WTC11 (cell line): Measurements from ENCODE around the gene PHF24.

ENCODE experiments used
- CTCF ChIP-seq: fragments of 200-600 bp; IDR thresholded peaks from 2 replicates; pipeline ENCODE4 v1.8.0; 2022; ENCODE audit warnings: antibody characterized with exemption
- E2F1 ChIP-seq: sonication (generic); formaldehyde crosslinking; IDR thresholded peaks from 2 replicates; pipeline ENCODE4 v1.8.0; 2022; ENCODE audit warnings: mild to moderate bottlenecking, missing genetic modification reagents
- JUN ChIP-seq: sonication (generic); formaldehyde crosslinking; IDR thresholded peaks from 2 replicates; pipeline ENCODE4 v1.8.0; 2023; ENCODE audit warnings: mild to moderate bottlenecking, missing genetic modification reagents
- NFYB ChIP-seq: sonication (generic); formaldehyde crosslinking; conservative IDR thresholded peaks from 2 replicates; pipeline ENCODE4 v1.8.0; 2022; ENCODE audit warnings: low read depth, missing genetic modification reagents
- NR2C2 ChIP-seq: sonication (generic); formaldehyde crosslinking; IDR thresholded peaks from 2 replicates; pipeline ENCODE4 v1.8.0; 2022; ENCODE audit warnings: mild to moderate bottlenecking, missing genetic modification reagents
- NR3C1 ChIP-seq: sonication (generic); formaldehyde crosslinking; conservative IDR thresholded peaks from 2 replicates; pipeline ENCODE4 v1.8.1; 2023; ENCODE audit warnings: low read depth, mild to moderate bottlenecking, missing genetic modification reagents
- TP53 ChIP-seq: sonication (generic); formaldehyde crosslinking; IDR thresholded peaks from 2 replicates; pipeline ENCODE4 v1.8.1; 2023; ENCODE audit warnings: mild to moderate bottlenecking, missing genetic modification reagents
- ZMAT4 ChIP-seq: fragments of 250-450 bp; sonication (Bioruptor Pico); IDR thresholded peaks from 2 replicates; pipeline ENCODE4 v1.9.0; 2021; ENCODE audit warnings: mild to moderate bottlenecking
- ZNF512 ChIP-seq: sonication (generic); formaldehyde crosslinking; IDR thresholded peaks from 2 replicates; pipeline ENCODE4 v1.8.1; 2022; ENCODE audit warnings: missing genetic modification reagents, borderline replicate concordance
- TF ChIP-seq, protein P1 (sequence below): fragments of 250-450 bp; sonication (Bioruptor Pico); IDR thresholded peaks from 2 replicates; pipeline ENCODE4 v1.9.0; 2021; ENCODE audit warnings: mild to moderate bottlenecking
- TF ChIP-seq, protein P2 (sequence below): sonication (generic); formaldehyde crosslinking; IDR thresholded peaks from 2 replicates; pipeline ENCODE4 v1.8.0; 2022; ENCODE audit warnings: mild to moderate bottlenecking, missing genetic modification reagents
- TF ChIP-seq, protein P3 (sequence below): sonication (generic); formaldehyde crosslinking; conservative IDR thresholded peaks from 2 replicates; pipeline ENCODE4 v1.8.1; 2022; ENCODE audit warnings: mild to moderate bottlenecking, missing genetic modification reagents
- TF ChIP-seq, protein P4 (sequence below): sonication (generic); formaldehyde crosslinking; IDR thresholded peaks from 2 replicates; pipeline ENCODE4 v1.8.1; 2023; ENCODE audit warnings: mild to moderate bottlenecking, missing genetic modification reagents
- TF ChIP-seq, protein P5 (sequence below): sonication (generic); formaldehyde crosslinking; IDR thresholded peaks from 2 replicates; pipeline ENCODE4 v1.8.1; 2023; ENCODE audit warnings: mild to moderate bottlenecking, missing genetic modification reagents, moderate library complexity

DNA sequence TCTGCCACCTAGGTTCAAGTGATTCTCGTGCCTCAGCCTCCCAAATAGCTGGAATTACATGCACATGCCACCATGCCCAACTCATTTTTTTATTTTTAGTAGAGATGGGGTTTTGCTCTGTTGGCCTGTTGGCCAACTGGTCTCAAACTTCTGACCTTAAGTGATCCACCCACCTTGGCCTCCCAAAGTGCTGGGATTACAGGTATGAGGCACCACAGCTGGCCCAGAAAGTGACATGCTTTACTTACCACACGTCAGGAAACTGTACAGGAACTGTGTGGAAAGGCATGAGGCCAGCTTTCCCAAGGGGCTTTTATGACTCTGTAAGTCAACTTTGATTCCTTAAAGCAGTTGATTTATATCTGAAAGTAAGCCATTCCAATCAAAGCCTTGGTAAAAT, 56.4 kb downstream of the PHF24 start:
- TF ChIP-seq CTCF (no peak), ZNF512 (CRISPR knock-in tag) (no peak), JUN (CRISPR knock-in tag) (no peak), E2F1 (CRISPR knock-in tag) (no peak), NR3C1 (CRISPR knock-in tag) (no peak), NR2C2 (no peak), ZMAT4 (no peak), TP53 (CRISPR knock-in tag) (no peak), NFYB (CRISPR knock-in tag) (no peak)
- TF ChIP-seq, protein P1, sequence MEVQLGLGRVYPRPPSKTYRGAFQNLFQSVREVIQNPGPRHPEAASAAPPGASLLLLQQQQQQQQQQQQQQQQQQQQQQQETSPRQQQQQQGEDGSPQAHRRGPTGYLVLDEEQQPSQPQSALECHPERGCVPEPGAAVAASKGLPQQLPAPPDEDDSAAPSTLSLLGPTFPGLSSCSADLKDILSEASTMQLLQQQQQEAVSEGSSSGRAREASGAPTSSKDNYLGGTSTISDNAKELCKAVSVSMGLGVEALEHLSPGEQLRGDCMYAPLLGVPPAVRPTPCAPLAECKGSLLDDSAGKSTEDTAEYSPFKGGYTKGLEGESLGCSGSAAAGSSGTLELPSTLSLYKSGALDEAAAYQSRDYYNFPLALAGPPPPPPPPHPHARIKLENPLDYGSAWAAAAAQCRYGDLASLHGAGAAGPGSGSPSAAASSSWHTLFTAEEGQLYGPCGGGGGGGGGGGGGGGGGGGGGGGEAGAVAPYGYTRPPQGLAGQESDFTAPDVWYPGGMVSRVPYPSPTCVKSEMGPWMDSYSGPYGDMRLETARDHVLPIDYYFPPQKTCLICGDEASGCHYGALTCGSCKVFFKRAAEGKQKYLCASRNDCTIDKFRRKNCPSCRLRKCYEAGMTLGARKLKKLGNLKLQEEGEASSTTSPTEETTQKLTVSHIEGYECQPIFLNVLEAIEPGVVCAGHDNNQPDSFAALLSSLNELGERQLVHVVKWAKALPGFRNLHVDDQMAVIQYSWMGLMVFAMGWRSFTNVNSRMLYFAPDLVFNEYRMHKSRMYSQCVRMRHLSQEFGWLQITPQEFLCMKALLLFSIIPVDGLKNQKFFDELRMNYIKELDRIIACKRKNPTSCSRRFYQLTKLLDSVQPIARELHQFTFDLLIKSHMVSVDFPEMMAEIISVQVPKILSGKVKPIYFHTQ (CRISPR knock-in tag) = no peak
- TF ChIP-seq, protein P2, sequence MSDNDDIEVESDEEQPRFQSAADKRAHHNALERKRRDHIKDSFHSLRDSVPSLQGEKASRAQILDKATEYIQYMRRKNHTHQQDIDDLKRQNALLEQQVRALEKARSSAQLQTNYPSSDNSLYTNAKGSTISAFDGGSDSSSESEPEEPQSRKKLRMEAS (CRISPR knock-in tag) = no peak
- TF ChIP-seq, protein P3, sequence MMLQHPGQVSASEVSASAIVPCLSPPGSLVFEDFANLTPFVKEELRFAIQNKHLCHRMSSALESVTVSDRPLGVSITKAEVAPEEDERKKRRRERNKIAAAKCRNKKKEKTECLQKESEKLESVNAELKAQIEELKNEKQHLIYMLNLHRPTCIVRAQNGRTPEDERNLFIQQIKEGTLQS = no peak
- TF ChIP-seq, protein P4, sequence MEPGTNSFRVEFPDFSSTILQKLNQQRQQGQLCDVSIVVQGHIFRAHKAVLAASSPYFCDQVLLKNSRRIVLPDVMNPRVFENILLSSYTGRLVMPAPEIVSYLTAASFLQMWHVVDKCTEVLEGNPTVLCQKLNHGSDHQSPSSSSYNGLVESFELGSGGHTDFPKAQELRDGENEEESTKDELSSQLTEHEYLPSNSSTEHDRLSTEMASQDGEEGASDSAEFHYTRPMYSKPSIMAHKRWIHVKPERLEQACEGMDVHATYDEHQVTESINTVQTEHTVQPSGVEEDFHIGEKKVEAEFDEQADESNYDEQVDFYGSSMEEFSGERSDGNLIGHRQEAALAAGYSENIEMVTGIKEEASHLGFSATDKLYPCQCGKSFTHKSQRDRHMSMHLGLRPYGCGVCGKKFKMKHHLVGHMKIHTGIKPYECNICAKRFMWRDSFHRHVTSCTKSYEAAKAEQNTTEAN (CRISPR knock-in tag) = no peak
- TF ChIP-seq, protein P5, sequence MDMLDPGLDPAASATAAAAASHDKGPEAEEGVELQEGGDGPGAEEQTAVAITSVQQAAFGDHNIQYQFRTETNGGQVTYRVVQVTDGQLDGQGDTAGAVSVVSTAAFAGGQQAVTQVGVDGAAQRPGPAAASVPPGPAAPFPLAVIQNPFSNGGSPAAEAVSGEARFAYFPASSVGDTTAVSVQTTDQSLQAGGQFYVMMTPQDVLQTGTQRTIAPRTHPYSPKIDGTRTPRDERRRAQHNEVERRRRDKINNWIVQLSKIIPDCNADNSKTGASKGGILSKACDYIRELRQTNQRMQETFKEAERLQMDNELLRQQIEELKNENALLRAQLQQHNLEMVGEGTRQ = no peak
